SK-N-SH treated with all-trans-retinoic acid at 6 μM for 48 hours (cell line): ENCODE results near the gene KANK3.
"Not testable (repeated sequence)": the region's sequence is repeated elsewhere in the genome, so short reads cannot be mapped to it uniquely, and the experiment has no call there.

Source experiments
- CSRNP3 ChIP-seq: fragments of 250-450 bp; sonication (Bioruptor Pico); IDR thresholded peaks from 2 replicates; pipeline ENCODE4 v1.5.1; 2021; ENCODE audit warnings: mild to moderate bottlenecking, moderate library complexity
- SNAI2 ChIP-seq: fragments of 250-450 bp; sonication (Bioruptor Pico); IDR thresholded peaks from 2 replicates; pipeline ENCODE4 v1.5.0; 2020; ENCODE audit warnings: mild to moderate bottlenecking, moderate library complexity

DNA sequence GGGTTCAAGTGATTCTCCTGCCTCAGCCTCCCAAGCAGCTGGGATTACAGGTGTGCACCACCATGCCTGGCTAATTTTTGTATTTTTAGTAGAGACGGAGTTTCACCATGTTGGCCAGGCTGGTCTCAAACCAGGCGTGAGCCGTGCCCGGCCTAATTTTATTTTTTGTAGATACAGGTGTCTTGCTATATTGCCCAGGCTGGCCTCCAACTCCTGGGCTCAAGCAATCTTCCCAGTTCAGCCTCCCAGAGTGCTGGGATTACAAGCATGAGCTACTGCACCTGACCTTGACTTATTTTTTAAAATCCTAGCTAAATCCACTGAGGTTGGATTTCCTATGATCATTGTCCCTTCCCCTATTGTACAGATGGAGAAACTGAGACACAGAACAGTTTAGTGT, 1.6 kb downstream of the KANK3 start:
- not testable (repeated sequence) for TF ChIP-seq SNAI2; CSRNP3 (CRISPR knock-in tag)
